ENCODE data around the gene CCDC174.
A peak's percentile ranks its signal among the peaks of the same experiment; 100 is the strongest.
"Not testable (repeated sequence)": the region's sequence is repeated elsewhere in the genome, so short reads cannot be mapped to it uniquely, and the experiment has no call there.

Gene CCDC174

GRCh38 chr3:14627815-14628214 lies 23.7 kb upstream of the CCDC174 start:
- no peak for DNase-seq

GRCh38 chr3:14628406-14628805 lies 23.2 kb upstream of the CCDC174 start:
- no peak for DNase-seq

GRCh38 chr3:14630404-14631100 lies 21.0 kb upstream of the CCDC174 start:
- DNase-seq = no peak

- DNase-seq = no peak
Measured at GRCh38 chr3:14631101-14631497, 20.5 kb upstream of the CCDC174 start.

- DNase-seq = no peak
Measured at GRCh38 chr3:14631687-14632441, 19.7 kb upstream of the CCDC174 start.

- DNase-seq = no peak
Measured at GRCh38 chr3:14632442-14632930, 19.1 kb upstream of the CCDC174 start.

GRCh38 chr3:14633417-14633816 lies 18.1 kb upstream of the CCDC174 start:
- no peak for DNase-seq

- DNase-seq = peak; percentile 58
Measured at GRCh38 chr3:14633819-14634424, 17.6 kb upstream of the CCDC174 start.

- no peak for DNase-seq
Measured at GRCh38 chr3:14634763-14635400, 16.7 kb upstream of the CCDC174 start.

GRCh38 chr3:14636496-14637087 lies 15.0 kb upstream of the CCDC174 start:
- DNase-seq = no peak

GRCh38 chr3:14640157-14640562 lies 11.4 kb upstream of the CCDC174 start:
- DNase-seq = no peak

- no peak for DNase-seq
Measured at GRCh38 chr3:14640734-14641133, 10.8 kb upstream of the CCDC174 start.

GRCh38 chr3:14641346-14641745 lies 10.2 kb upstream of the CCDC174 start:
- no peak for DNase-seq

GRCh38 chr3:14645453-14645852 lies 6.1 kb upstream of the CCDC174 start:
- no peak for DNase-seq

GRCh38 chr3:14646131-14646573 lies 5.4 kb upstream of the CCDC174 start:
- no peak for DNase-seq

GRCh38 chr3:14646589-14647413 lies 4.8 kb upstream of the CCDC174 start:
- no peak for DNase-seq

GRCh38 chr3:14647976-14648955 lies 3.3 kb upstream of the CCDC174 start:
- no peak for DNase-seq

GRCh38 chr3:14649466-14649865 lies 2.1 kb upstream of the CCDC174 start:
- DNase-seq = no peak

GRCh38 chr3:14650193-14650592 lies 1.4 kb upstream of the CCDC174 start:
- DNase-seq = no peak

GRCh38 chr3:14652360-14652907 lies 872 bp downstream of the CCDC174 start:
- not testable (repeated sequence) for DNase-seq

All from activated T-cell treated with anti-CD3 and anti-CD28 coated beads, Interleukin-2, amount 50 U/mL, for 1 hour (primary cell).